ENCODE measurements around the gene TMEM37. TPM values are rescaled to one million over a fixed set of nuclear protein-coding genes. Genes with fewer than 3 reads are reported as not detected.

Gene TMEM37
- total and polyA plus RNA-seq, 9 of the 15 experiments (the other 6 are each of a cell fraction or from before 2014, with no cell fraction given), result 0.03 to 0.64 (median 0.31) TPM; not detected in 1

GRCh38 chr2:119476301-119477112, 44.9 kb downstream of the TMEM37 start (continued):
- TF ChIP-seq, protein P1, sequence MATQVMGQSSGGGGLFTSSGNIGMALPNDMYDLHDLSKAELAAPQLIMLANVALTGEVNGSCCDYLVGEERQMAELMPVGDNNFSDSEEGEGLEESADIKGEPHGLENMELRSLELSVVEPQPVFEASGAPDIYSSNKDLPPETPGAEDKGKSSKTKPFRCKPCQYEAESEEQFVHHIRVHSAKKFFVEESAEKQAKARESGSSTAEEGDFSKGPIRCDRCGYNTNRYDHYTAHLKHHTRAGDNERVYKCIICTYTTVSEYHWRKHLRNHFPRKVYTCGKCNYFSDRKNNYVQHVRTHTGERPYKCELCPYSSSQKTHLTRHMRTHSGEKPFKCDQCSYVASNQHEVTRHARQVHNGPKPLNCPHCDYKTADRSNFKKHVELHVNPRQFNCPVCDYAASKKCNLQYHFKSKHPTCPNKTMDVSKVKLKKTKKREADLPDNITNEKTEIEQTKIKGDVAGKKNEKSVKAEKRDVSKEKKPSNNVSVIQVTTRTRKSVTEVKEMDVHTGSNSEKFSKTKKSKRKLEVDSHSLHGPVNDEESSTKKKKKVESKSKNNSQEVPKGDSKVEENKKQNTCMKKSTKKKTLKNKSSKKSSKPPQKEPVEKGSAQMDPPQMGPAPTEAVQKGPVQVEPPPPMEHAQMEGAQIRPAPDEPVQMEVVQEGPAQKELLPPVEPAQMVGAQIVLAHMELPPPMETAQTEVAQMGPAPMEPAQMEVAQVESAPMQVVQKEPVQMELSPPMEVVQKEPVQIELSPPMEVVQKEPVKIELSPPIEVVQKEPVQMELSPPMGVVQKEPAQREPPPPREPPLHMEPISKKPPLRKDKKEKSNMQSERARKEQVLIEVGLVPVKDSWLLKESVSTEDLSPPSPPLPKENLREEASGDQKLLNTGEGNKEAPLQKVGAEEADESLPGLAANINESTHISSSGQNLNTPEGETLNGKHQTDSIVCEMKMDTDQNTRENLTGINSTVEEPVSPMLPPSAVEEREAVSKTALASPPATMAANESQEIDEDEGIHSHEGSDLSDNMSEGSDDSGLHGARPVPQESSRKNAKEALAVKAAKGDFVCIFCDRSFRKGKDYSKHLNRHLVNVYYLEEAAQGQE (IDR thresholded peaks at IDR 0.05; ENCODE audit: borderline replicate concordance), result peak; percentile 87
- TF ChIP-seq, protein P1 (CRISPR knock-in tag; IDR thresholded peaks at IDR 0.05; ENCODE audit: low read depth), result no peak
- TF ChIP-seq RAD21 (CRISPR knock-in tag; conservative IDR thresholded peaks at IDR 0.05 in 1 of 2, IDR thresholded peaks at IDR 0.05 in 1 of 2) (peak; percentile 96), POLR2AphosphoS2 (IDR thresholded peaks at IDR 0.05; ENCODE audit: low read length) (no peak), SNIP1 (IDR thresholded peaks at IDR 0.05; ENCODE audit: low read depth) (no peak), CTCF (IDR thresholded peaks at IDR 0.05 in 2 of 3, conservative IDR thresholded peaks at IDR 0.05 in 1 of 3; ENCODE audit: insufficient read depth in 2 of 3, low read depth in 1 of 3, low read length in 3 of 3) (peak; percentile 90 to 94 (median 93)), SRF (CRISPR knock-in tag; IDR thresholded peaks at IDR 0.05) (peak in 1 of 2 experiments; percentile 37; a peak in 1 of 4 replicates), CBX3 (IDR thresholded peaks at IDR 0.05; ENCODE audit: borderline replicate concordance in 1 of 2, low read length in 2 of 2) (no peak), ZNF518B (CRISPR knock-in tag; IDR thresholded peaks at IDR 0.05) (no peak)
- TF ChIP-seq, protein P2, sequence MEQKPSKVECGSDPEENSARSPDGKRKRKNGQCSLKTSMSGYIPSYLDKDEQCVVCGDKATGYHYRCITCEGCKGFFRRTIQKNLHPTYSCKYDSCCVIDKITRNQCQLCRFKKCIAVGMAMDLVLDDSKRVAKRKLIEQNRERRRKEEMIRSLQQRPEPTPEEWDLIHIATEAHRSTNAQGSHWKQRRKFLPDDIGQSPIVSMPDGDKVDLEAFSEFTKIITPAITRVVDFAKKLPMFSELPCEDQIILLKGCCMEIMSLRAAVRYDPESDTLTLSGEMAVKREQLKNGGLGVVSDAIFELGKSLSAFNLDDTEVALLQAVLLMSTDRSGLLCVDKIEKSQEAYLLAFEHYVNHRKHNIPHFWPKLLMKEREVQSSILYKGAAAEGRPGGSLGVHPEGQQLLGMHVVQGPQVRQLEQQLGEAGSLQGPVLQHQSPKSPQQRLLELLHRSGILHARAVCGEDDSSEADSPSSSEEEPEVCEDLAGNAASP (IDR thresholded peaks at IDR 0.05), result no peak

Data from K562 (cell line).